ENCODE measurements around the gene SCMH1. TPM values are rescaled to one million over a fixed set of nuclear protein-coding genes. Genes with fewer than 3 reads are reported as not detected.

The SCMH1 gene
- total RNA-seq, 1 experiment from 2014 or later, result 19.4 TPM

DNA sequence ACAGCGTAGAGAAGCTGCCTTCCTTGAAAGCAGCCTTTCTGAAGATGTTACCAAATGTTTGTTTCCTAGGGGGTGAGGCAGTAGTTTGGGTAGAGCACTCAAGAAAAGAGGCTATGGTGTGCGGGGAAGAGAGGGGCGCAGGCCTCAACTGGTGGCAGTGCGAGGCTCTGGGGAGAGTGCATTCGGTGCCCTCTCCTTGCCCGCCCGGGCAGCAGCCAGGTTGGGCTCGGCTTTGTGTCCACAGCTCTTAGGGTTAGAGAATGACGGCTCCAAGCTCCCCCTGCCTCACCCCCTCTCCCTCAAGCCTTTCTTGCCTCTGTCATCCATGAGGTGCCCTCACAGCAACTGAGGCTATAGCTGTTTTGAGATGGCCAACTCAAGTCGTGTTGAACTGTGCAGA lies 219.7 kb downstream of the SCMH1 start:
- peaks cover 12% of the 10 kb centered on the region for H3K4me1 Mint-ChIP-seq
- H3K27me3 Mint-ChIP-seq (ENCODE audit: low read depth), result peaks cover 35% of the 10 kb centered on the region
- ATAC-seq, result no peak
- no peaks in the 10 kb centered on the region for H3K9me3 Mint-ChIP-seq
- no peak overlapping the region for H3K27ac Mint-ChIP-seq
- POLR2A ChIA-PET, result interaction anchor here (0.6 to 0.7 kb wide), 2 partner anchors 11 to 982 kb away, joined by 4 to 5 read pairs; partner anchors contain the start of gene CAP1
- H3K4me3 Mint-ChIP-seq, result no peak overlapping the region
- TF ChIP-seq OVOL2 (CRISPR knock-in tag; IDR thresholded peaks at IDR 0.05; ENCODE audit: borderline replicate concordance), result no peak
- no peak for TF ChIP-seq RELA (CRISPR knock-in tag; IDR thresholded peaks at IDR 0.05; ENCODE audit: borderline replicate concordance)
- no peak for TF ChIP-seq ZNF423 (CRISPR knock-in tag; IDR thresholded peaks at IDR 0.05)
- no peak for TF ChIP-seq RORB (CRISPR knock-in tag; IDR thresholded peaks at IDR 0.05)
- TF ChIP-seq, protein P1, sequence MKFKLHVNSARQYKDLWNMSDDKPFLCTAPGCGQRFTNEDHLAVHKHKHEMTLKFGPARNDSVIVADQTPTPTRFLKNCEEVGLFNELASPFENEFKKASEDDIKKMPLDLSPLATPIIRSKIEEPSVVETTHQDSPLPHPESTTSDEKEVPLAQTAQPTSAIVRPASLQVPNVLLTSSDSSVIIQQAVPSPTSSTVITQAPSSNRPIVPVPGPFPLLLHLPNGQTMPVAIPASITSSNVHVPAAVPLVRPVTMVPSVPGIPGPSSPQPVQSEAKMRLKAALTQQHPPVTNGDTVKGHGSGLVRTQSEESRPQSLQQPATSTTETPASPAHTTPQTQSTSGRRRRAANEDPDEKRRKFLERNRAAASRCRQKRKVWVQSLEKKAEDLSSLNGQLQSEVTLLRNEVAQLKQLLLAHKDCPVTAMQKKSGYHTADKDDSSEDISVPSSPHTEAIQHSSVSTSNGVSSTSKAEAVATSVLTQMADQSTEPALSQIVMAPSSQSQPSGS (CRISPR knock-in tag; IDR thresholded peaks at IDR 0.05; ENCODE audit: borderline replicate concordance, low read depth), result no peak
- TF ChIP-seq EMX1 (CRISPR knock-in tag; IDR thresholded peaks at IDR 0.05), result no peak
- no peak for TF ChIP-seq CBFB (CRISPR knock-in tag; IDR thresholded peaks at IDR 0.05; ENCODE audit: low read depth)
- no peak for TF ChIP-seq CREB1 (CRISPR knock-in tag; IDR thresholded peaks at IDR 0.05)
- no peak for TF ChIP-seq ZNF121 (CRISPR knock-in tag; IDR thresholded peaks at IDR 0.05)
- TF ChIP-seq, protein P2, sequence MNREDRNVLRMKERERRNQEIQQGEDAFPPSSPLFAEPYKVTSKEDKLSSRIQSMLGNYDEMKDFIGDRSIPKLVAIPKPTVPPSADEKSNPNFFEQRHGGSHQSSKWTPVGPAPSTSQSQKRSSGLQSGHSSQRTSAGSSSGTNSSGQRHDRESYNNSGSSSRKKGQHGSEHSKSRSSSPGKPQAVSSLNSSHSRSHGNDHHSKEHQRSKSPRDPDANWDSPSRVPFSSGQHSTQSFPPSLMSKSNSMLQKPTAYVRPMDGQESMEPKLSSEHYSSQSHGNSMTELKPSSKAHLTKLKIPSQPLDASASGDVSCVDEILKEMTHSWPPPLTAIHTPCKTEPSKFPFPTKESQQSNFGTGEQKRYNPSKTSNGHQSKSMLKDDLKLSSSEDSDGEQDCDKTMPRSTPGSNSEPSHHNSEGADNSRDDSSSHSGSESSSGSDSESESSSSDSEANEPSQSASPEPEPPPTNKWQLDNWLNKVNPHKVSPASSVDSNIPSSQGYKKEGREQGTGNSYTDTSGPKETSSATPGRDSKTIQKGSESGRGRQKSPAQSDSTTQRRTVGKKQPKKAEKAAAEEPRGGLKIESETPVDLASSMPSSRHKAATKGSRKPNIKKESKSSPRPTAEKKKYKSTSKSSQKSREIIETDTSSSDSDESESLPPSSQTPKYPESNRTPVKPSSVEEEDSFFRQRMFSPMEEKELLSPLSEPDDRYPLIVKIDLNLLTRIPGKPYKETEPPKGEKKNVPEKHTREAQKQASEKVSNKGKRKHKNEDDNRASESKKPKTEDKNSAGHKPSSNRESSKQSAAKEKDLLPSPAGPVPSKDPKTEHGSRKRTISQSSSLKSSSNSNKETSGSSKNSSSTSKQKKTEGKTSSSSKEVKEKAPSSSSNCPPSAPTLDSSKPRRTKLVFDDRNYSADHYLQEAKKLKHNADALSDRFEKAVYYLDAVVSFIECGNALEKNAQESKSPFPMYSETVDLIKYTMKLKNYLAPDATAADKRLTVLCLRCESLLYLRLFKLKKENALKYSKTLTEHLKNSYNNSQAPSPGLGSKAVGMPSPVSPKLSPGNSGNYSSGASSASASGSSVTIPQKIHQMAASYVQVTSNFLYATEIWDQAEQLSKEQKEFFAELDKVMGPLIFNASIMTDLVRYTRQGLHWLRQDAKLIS (CRISPR knock-in tag; IDR thresholded peaks at IDR 0.05; ENCODE audit: borderline replicate concordance), result no peak
- TF ChIP-seq, protein P3, sequence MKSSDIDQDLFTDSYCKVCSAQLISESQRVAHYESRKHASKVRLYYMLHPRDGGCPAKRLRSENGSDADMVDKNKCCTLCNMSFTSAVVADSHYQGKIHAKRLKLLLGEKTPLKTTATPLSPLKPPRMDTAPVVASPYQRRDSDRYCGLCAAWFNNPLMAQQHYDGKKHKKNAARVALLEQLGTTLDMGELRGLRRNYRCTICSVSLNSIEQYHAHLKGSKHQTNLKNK (CRISPR knock-in tag; IDR thresholded peaks at IDR 0.05), result no peak
- TF ChIP-seq ZNF138 (CRISPR knock-in tag; conservative IDR thresholded peaks at IDR 0.05), result no peak
- TF ChIP-seq, protein P4, sequence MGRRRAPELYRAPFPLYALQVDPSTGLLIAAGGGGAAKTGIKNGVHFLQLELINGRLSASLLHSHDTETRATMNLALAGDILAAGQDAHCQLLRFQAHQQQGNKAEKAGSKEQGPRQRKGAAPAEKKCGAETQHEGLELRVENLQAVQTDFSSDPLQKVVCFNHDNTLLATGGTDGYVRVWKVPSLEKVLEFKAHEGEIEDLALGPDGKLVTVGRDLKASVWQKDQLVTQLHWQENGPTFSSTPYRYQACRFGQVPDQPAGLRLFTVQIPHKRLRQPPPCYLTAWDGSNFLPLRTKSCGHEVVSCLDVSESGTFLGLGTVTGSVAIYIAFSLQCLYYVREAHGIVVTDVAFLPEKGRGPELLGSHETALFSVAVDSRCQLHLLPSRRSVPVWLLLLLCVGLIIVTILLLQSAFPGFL (CRISPR knock-in tag; IDR thresholded peaks at IDR 0.05; ENCODE audit: borderline replicate concordance), result no peak
- TF ChIP-seq, protein P5, sequence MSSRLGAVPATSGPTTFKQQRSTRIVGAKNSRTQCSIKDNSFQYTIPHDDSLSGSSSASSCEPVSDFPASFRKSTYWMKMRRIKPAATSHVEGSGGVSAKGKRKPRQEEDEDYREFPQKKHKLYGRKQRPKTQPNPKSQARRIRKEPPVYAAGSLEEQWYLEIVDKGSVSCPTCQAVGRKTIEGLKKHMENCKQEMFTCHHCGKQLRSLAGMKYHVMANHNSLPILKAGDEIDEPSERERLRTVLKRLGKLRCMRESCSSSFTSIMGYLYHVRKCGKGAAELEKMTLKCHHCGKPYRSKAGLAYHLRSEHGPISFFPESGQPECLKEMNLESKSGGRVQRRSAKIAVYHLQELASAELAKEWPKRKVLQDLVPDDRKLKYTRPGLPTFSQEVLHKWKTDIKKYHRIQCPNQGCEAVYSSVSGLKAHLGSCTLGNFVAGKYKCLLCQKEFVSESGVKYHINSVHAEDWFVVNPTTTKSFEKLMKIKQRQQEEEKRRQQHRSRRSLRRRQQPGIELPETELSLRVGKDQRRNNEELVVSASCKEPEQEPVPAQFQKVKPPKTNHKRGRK (CRISPR knock-in tag; IDR thresholded peaks at IDR 0.05; ENCODE audit: borderline replicate concordance), result no peak
- no peak for TF ChIP-seq ESRRA (CRISPR knock-in tag; IDR thresholded peaks at IDR 0.05; ENCODE audit: borderline replicate concordance)
- TF ChIP-seq TEAD4 (CRISPR knock-in tag; IDR thresholded peaks at IDR 0.05), result no peak
- TF ChIP-seq, protein P6, sequence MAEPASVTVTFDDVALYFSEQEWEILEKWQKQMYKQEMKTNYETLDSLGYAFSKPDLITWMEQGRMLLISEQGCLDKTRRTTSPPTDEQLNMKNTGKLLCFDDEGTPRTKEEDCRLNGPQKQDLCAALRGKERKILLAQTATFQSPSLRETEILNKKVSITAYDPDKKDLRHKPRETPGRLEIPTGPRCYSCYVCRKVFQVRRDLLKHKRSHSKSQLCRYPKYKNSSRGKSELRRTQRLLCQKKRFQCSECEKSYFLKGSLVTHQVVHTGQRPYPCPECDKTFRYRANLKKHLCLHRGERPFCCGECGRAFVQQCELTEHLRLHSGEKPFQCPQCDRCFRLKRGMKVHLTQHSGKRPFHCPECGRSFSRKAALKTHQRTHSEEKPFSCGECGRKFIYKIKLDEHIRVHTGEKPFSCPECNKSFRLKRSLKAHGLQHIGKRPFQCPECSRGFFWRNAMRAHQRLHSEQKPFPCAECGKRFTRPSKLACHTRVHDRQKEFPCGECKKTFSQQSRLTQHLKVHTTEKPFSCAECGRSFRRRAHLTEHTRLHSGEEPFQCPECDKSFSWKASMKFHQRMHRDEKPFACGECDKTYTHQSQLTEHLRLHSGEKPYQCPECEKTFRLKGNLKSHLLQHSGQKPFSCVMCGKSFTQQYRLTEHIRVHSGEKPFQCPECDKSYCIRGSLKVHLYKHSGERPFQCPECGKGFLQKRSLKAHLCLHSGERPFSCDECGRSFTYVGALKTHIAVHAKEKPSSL (CRISPR knock-in tag; conservative IDR thresholded peaks at IDR 0.05), result no peak
- TF ChIP-seq, protein P7, sequence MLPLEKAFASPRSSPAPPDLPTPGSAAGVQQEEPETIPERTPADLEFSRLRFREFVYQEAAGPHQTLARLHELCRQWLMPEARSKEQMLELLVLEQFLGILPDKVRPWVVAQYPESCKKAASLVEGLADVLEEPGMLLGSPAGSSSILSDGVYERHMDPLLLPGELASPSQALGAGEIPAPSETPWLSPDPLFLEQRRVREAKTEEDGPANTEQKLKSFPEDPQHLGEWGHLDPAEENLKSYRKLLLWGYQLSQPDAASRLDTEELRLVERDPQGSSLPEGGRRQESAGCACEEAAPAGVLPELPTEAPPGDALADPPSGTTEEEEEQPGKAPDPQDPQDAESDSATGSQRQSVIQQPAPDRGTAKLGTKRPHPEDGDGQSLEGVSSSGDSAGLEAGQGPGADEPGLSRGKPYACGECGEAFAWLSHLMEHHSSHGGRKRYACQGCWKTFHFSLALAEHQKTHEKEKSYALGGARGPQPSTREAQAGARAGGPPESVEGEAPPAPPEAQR (CRISPR knock-in tag; IDR thresholded peaks at IDR 0.05), result no peak
- no peak for TF ChIP-seq JAZF1 (CRISPR knock-in tag; IDR thresholded peaks at IDR 0.05)
- TF ChIP-seq GABPB1 (CRISPR knock-in tag; IDR thresholded peaks at IDR 0.05), result no peak
- CTCF ChIA-PET, result interaction anchor here (0.6 to 2.3 kb wide), 5 partner anchors 19 to 218 kb away, joined by 3 to 8 read pairs (median 4); partner anchors contain the start of gene CTPS1
- no peak for DNase-seq (ENCODE audit: low spot score)
- H3K36me3 Mint-ChIP-seq, result peaks cover 10% of the 10 kb centered on the region
